Uterus (tissue), 2 donors: ENCODE measurements around the gene SMIM43.

Source experiments
- POLR2A ChIP-seq, 2 donors: fragments of 450-650 bp; IDR thresholded peaks; one replicate each; pipeline ENCODE4 v1.6.1; 2016; ENCODE audit warnings: antibody characterized with exemption in 2 of 2, mild to moderate bottlenecking in 1 of 2, moderate library complexity in 1 of 2
- TF ChIP-seq, protein P1 (sequence below), 4 experiments: fragments of 200-600 bp in 2 of 4; fragments of 450-650 bp in 2 of 4; sonication (generic) in 2 of 4; IDR thresholded peaks; one replicate each; pipeline ENCODE4 v1.5.1; 2016 to 2019; ENCODE audit warnings: antibody characterized with exemption in 4 of 4, mild to moderate bottlenecking in 2 of 4, moderate library complexity in 1 of 4

DNA sequence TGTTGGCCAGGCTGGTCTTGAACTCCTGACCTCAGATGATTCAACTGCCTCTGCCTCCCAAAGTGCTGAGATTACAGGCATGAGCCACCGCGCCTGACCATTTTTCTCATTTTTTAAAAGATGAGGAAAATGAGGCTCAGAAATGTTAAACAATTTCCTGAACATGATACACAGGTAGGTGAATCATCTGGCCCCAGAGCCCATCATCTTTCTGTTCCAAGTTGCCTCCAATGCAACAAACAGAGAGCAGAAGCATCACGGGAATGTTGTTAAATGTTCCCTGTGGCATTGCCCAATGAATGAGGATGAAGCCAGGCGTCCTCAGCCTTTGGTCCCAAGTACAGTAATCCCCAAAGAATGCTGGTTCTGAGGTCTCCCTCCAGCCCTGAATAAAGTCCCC, 36.9 kb downstream of the SMIM43 start:
- TF ChIP-seq, protein P1, sequence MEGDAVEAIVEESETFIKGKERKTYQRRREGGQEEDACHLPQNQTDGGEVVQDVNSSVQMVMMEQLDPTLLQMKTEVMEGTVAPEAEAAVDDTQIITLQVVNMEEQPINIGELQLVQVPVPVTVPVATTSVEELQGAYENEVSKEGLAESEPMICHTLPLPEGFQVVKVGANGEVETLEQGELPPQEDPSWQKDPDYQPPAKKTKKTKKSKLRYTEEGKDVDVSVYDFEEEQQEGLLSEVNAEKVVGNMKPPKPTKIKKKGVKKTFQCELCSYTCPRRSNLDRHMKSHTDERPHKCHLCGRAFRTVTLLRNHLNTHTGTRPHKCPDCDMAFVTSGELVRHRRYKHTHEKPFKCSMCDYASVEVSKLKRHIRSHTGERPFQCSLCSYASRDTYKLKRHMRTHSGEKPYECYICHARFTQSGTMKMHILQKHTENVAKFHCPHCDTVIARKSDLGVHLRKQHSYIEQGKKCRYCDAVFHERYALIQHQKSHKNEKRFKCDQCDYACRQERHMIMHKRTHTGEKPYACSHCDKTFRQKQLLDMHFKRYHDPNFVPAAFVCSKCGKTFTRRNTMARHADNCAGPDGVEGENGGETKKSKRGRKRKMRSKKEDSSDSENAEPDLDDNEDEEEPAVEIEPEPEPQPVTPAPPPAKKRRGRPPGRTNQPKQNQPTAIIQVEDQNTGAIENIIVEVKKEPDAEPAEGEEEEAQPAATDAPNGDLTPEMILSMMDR (IDR thresholded peaks at IDR 0.05): no peak
- TF ChIP-seq POLR2A (IDR thresholded peaks at IDR 0.05): no peak
